ENCODE data around the gene RGS6.

DNA sequence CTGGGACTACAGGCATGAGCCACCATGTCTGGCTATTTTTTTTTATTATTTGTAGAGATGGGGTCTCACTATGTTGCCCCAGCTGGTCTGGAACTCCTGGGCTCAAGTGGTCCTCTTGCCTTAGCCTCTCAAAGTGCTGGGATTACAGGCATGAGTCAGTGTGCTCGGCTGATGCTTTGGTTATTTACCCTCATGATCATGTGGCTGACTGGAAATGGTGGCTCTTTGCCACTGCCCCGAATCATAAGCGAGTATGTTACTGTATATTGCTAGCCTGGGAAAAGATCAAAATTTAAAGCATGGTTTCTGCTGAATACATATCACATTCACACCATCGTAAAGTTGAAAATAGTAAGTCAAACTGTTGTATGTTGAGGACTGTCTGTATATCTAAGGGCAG is 101.1 kb downstream of the RGS6 start:
- TF ChIP-seq POLR2A (IDR thresholded peaks at IDR 0.05; ENCODE audit: low read depth, low read length) (no peak), SPI1 (IDR thresholded peaks at IDR 0.05; ENCODE audit: low read depth, low read length) (no peak), POLR2AphosphoS5 (IDR thresholded peaks at IDR 0.05; ENCODE audit: low read depth, low read length) (no peak)
